Cerebellar nuclear complex (tissue), 1 donor: ENCODE data around the gene TPD52L1.

Experiments used
- DNase-seq, 2 experiments: peaks; one replicate each; lab custom pipeline; 2025; lab: John Stamatoyannopoulos, UW

The TPD52L1 gene

DNA sequence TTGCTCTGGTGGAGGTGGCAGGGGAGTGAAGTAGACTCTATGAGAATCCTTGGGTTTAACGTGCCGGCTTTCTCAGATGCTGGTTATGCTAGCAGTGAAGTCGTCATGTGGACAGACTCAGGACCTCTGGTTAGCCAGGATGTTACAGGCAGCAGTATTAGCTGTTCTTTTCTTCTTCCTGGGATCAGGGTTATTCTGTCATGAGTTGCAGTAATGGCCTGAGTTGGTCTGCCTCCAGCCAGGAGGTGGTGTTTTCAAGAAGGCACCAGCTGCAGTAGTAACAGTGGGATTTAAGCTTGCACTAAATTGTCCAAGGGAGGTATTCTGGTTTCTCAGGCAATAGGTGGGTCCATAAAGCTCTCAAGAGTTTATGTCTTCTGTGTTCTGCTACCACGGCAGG is 91.5 kb downstream of the TPD52L1 start:
- DNase-seq, result no peak

DNA sequence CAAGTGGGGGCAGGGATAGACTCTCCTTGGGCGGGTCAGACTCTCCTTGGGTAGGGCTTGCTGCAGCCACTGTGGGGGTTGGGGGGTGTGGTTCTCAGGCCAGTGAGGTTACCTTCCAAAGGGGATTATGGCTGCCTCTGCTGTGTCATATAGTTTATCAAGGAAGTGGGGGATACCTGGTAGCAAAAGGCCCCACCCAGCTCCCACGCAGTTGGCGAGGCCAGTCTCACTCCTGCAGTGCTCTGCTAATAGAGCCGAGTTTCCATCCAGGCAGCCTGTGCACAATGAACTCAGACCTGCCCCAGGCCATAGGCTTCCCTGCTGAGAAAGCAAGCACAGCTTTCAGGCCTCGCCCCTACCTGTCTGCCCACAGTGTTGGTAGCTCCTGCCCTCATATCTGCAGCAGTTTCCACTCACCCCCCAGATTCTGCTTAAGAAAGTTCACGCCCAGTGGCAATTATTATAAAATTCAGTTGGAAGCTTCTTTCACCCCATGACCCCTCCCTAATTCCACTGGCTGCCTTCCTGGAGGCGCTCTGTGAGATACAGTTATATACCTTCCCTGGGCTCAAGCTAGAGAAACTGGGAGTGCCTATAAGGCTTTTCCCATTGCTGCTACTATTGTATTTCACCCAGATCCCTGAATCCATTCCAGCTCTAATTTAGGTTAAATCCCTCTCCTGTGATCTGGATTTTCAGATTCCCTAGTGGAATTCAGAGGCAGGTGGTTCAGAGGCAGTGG is 92.1 kb downstream of the TPD52L1 start:
- no peak for DNase-seq

- DNase-seq, result no peak
Measured at GRCh38 chr6:125246566-125246965, 93.0 kb downstream of the TPD52L1 start.

DNA sequence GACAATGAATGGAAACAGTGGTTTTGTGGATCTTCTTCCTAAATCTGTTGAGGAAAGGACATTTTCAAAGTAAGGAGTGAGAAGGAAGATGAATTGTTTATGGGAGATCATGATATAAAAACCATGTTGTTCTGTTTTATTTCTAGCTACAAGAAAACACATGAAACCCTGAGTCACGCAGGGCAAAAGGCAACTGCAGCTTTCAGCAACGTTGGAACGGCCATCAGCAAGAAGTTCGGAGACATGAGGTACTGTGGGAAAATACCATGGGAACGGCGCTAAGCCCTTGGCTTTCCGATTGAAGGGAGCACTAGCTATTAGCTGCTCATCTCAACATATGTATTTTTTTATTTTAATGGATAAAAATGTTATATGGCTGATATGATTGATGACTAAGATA is 94.6 kb downstream of the TPD52L1 start:
- DNase-seq, result no peak

- no peak for DNase-seq
Measured at GRCh38 chr6:125250511-125250910, 96.9 kb downstream of the TPD52L1 start.

GRCh38 chr6:125251516-125252220 is 98.1 kb downstream of the TPD52L1 start:
- DNase-seq, result no peak

DNA sequence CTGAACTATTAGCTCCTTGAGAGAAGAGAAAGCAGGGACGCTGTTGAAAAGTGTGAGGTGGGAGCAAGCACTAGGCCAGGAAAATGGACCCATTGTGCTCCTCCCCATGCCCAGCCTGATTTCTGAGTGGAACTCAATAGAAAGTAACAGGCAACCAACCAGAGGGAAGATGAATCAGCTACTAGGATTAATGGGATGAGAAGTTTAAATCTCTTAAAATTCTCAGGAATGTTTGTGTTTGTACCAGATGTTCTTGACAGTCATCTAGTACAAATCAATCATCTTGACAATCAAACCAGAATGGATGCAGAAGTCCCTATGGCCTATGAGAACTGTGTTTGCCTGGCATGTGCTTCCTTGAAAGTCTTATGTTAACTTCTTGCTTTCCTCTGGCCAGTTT is 99.3 kb downstream of the TPD52L1 start:
- no peak for DNase-seq

- no peak for DNase-seq
Measured at GRCh38 chr6:125253881-125254280, 100.3 kb downstream of the TPD52L1 start.

DNA sequence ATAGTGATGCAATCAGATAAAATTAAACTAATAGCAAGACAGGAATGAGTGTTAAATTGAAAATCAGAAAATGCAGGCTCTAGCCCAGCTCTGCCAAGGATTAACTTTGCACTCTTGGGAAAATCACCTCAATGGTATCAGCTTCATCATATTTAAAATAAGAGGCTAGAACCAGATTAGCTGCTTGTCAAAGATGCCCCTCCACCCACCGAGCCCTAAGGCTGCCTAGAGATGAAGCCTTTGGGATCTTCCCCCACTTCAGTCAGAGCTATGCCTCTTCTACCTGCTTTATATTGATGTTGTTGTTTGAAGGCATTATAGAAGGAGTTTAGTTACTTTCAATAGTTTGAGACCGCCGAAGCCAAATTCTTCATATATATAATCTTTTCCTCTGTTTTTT is 100.7 kb downstream of the TPD52L1 start:
- no peak for DNase-seq

- no peak for DNase-seq
Measured at GRCh38 chr6:125255201-125255600, 101.6 kb downstream of the TPD52L1 start.

DNA sequence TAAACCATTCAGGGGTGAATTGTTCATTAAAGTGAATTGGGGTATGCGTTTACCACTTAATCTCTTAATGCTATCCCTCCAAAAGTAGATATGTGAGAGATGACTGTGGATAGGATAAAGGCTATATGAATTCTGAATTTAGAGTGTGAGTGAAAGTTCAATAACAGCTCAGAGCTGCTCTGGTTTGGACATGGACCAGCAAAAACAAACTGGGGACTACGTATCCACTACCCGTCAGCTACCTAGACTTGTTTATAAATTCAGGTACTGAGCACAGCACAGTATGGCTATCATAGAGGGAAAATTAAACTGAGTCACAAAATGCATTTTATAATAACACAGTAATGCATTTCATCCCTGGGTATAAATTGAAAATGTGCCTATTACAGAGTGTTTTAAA is 103.8 kb downstream of the TPD52L1 start:
- no peak for DNase-seq

GRCh38 chr6:125258651-125259353 is 105.2 kb downstream of the TPD52L1 start:
- no peak for DNase-seq

GRCh38 chr6:125259354-125259736 is 105.8 kb downstream of the TPD52L1 start:
- no peak for DNase-seq

DNA sequence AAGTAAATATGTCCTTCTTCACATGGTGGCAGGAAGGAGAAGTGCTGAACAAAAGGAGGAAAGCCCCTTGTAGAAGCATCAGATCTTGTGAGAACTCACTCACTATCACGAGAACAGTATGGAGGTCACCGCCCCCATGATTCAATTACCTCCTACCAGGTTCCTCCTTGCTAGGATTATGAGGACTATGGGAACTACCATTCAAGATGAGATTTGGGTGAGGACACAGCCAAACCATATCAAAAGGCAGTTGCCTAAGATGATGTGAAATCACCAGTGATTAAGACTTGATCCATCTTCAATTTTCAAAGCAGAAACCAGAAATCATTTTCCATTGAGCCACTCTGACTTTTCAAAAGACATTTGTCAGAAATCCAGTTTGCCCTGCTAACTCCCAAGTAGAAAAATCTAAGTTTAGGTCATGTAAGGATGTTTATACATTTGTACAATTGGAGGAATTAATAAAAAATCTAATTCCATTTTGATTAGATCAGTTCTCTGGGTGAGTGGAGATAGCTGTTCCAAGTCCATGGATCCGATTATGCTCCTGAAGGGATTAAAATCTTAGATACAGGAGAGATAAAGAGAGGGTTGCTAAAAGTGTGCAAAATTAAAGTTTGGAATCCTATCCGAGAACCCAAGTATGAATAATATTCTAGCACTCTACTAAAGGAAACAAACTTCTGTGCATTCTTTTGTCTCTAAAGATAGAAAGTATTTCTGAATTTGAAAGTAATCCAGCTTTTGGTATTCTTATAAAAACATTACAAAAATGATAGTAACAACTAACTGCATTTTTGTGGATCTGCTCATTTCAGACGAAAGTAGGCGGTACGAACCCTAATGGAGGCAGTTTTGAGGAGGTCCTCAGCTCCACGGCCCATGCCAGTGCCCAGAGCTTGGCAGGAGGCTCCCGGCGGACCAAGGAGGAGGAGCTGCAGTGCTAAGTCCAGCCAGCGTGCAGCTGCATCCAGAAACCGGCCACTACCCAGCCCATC is 108.7 kb downstream of the TPD52L1 start:
- no peak for DNase-seq

- DNase-seq, result no peak
Measured at GRCh38 chr6:125264476-125264875, 110.9 kb downstream of the TPD52L1 start.

GRCh38 chr6:125267806-125268523 is 114.4 kb downstream of the TPD52L1 start:
- DNase-seq, result no peak

DNA sequence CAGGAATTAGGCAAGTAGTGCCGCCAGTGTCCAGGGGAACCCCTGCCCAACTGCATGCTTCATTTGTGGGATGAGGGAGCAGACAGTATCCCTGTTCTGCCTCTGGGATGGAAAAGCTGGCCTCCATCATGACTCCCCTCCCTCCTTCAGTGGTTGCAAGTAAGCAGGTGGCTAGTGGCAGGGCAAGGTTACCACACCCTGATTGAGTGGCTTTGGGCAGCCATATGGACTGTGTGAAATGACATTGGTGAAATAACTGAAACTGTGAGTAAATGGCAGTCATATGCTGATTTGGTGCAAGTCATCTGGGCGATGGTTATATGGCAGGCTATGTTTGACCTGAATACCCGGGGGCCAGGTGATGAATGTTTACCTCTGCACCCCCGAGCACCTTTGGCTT is 115.2 kb downstream of the TPD52L1 start:
- DNase-seq, result no peak

GRCh38 chr6:125269328-125269985 is 115.9 kb downstream of the TPD52L1 start:
- no peak for DNase-seq

DNA sequence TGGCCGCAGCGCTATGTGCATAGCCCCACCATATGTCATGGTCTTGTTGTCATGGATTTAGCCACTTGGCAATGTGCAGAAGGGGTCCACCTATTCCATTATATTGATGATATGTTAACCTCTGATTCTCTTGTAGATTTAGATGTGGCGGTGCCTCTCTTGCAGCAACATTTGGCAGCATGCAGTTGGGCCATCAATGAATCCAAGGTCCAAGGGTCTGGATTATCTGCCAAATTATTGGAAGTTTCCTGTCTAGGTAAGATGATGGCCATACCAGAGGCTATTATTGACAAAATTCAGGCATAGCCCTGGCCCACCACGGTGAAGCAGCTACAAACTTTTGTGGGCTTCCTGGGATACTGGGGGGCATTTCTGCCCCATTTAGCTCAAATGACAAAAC is 116.8 kb downstream of the TPD52L1 start:
- no peak for DNase-seq

- DNase-seq, result no peak
Measured at GRCh38 chr6:125271486-125272159, 118.0 kb downstream of the TPD52L1 start.
